ENCODE measurements around the gene FHAD1.

The FHAD1 gene

GRCh38 chr1:15413563-15414444 lies 166.8 kb downstream of the FHAD1 start:
- no peak for TF ChIP-seq CTCF (IDR thresholded peaks at IDR 0.05; ENCODE audit: control extremely low read depth, extremely low read depth, low read depth, missing control alignments)
- ChIA-PET POLR2A (no interaction called here), CTCF (interaction anchor here (0.7 to 1.2 kb wide), 3 partner anchors 7 to 17 kb away, joined by 3 to 4 read pairs (median 3); no protein-coding TSS in a partner anchor)
- DNase-seq (ENCODE audit: extremely low spot score), result no peak

GRCh38 chr1:15414445-15414983 lies 167.5 kb downstream of the FHAD1 start:
- no peak for TF ChIP-seq CTCF (IDR thresholded peaks at IDR 0.05; ENCODE audit: control extremely low read depth, extremely low read depth, low read depth, missing control alignments)
- POLR2A ChIA-PET, result no interaction called here
- DNase-seq (ENCODE audit: extremely low spot score), result no peak
- CTCF ChIA-PET, result interaction anchor here (0.7 to 1.2 kb wide), 3 partner anchors 8 to 16 kb away, joined by 3 to 4 read pairs (median 3); no protein-coding TSS in a partner anchor

- CTCF ChIA-PET, result interaction anchor here (1.3 to 8.0 kb wide), 3 partner anchors 14 to 93 kb away, joined by 3 to 50 read pairs (median 8); no protein-coding TSS in a partner anchor
- DNase-seq (ENCODE audit: extremely low spot score), result peak; percentile 46
- TF ChIP-seq CTCF (IDR thresholded peaks at IDR 0.05; ENCODE audit: control extremely low read depth, extremely low read depth, low read depth, missing control alignments), result no peak
- POLR2A ChIA-PET, result no interaction called here
Observed at GRCh38 chr1:15417059-15417934, 170.3 kb downstream of the FHAD1 start.

GRCh38 chr1:15418806-15419515 lies 171.9 kb downstream of the FHAD1 start:
- ChIA-PET CTCF (interaction anchor here (8.0 kb wide), 1 partner anchor 12 kb away, joined by 50 read pairs; no protein-coding TSS in a partner anchor), POLR2A (no interaction called here)
- DNase-seq (ENCODE audit: extremely low spot score), result no peak
- TF ChIP-seq CTCF (IDR thresholded peaks at IDR 0.05; ENCODE audit: control extremely low read depth, extremely low read depth, low read depth, missing control alignments), result no peak

- DNase-seq (ENCODE audit: extremely low spot score), result no peak
- ChIA-PET CTCF (interaction anchor here (1.9 to 8.0 kb wide), 2 partner anchors 10 to 97 kb away, joined by 9 to 50 read pairs; no protein-coding TSS in a partner anchor), POLR2A (no interaction called here)
- TF ChIP-seq CTCF (IDR thresholded peaks at IDR 0.05; ENCODE audit: control extremely low read depth, extremely low read depth, low read depth, missing control alignments), result no peak
Observed at GRCh38 chr1:15420853-15421465, 173.9 kb downstream of the FHAD1 start.

All from GM10248 (cell line).